Raji (cell line): ENCODE data around the gene CD300A.

Experiments used
- POLR2A ChIP-seq: IDR thresholded peaks from 2 replicates; pipeline ENCODE4 v1.6.1; 2011; ENCODE audit warnings: low read depth, low read length, control low read depth; ENCODE audit not compliant: insufficient read depth

The CD300A gene

DNA sequence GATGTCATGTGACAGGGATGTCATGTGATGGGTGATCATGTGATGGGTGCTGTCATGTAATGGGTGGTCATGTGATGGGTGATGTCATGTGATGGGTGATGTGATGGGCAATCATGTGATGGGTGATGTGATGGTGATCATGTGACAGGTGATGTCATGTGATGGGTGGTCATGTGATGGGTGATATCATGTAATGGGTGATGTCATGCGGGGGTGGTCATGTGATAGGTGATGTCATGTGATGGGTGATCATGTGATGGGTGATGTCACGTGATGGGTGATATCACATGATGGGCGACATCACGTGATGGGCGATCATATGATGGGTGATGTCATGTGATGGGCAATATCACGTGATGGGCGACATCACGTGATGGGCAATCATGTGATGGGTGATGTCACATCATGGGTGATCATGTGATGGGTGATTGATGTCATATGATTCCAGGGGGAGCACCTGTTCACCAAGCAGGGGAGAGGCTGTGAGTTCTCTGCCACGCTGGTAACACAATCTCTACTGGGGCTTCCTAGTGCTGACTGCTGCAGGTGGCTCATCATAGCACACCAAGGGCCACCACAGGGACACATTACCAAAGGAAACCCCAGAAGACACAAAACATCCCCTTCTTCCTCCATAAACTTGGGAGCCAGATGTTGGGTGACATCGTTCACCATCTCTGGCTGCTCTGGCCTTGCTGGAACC lies 48.3 kb downstream of the CD300A start:
- TF ChIP-seq POLR2A = no peak

DNA sequence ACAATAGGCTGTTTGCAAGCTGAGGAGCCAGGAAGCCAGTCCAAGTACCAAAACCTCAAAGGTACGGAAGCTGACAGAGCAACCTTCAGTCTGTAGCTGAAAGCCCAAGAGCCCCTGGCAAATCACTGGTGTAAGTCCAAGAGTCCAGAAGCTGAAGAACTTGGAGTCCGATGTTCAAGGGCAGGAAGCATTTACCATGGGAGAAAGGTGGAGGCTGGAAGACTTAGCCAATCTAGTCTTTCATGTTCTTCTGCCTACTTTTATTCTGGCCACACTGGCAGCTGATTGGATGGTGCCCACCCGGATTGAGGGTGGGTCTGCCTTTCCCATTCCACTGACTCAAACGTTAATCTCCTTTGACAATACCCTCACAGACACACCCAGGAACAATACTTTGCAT lies 49.5 kb downstream of the CD300A start:
- no peak for TF ChIP-seq POLR2A

DNA sequence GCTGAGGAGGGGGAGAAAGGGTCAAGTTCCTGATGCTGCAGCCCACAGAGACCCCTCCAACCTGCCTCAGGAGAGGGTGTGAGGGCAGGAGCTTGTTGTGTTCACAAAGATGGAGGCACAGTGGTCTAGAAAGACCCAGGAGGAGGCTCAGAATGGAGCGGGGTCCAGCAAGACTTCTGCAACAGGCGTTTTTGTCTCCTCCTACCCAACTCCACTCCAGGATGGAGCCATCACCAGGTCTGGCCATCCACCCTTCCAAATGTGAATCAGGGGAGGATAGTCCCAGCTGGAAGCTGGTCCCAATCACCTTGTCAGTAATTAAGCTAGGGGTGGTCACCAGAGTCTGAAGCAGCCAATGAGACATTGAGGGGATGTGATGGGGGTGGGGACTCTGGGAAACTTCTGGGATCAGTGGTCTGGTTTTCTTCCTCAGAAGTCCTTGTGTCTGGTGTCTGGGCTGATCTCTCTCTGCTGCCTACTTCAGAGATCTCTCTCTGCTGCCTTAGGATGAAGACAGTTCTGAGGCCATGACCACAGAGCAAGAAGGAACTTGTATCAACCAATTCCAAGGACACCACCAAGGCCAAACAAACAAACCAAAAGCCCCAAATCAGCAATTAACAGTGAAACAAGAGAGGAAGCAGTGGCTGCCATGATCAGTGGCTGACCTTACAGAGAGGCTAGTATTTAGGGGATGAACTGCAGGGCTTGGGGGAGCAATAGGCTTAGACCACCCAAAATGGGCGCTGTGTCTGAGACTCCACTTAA lies 50.3 kb downstream of the CD300A start:
- TF ChIP-seq POLR2A = no peak

DNA sequence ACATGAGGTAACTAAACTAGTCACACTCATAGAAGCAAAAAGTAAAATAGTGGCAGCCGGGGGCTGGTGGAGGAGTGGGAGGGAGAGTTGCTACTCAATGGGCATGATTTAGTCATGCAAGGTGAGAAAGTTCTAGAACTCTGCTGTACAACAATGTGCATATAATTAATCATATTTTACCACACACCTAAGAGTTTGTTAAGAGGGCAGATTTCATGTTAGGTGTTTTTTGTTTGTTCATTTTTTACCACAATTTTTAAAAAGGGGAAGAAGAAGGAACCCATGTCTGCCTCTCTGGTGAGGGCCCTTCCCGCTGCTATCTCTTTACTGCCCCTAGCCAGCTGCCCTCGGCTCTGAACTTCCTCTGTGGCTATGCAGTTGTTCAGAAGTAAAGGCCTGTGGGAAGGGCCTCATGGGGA lies 53.6 kb downstream of the CD300A start:
- no peak for TF ChIP-seq POLR2A

DNA sequence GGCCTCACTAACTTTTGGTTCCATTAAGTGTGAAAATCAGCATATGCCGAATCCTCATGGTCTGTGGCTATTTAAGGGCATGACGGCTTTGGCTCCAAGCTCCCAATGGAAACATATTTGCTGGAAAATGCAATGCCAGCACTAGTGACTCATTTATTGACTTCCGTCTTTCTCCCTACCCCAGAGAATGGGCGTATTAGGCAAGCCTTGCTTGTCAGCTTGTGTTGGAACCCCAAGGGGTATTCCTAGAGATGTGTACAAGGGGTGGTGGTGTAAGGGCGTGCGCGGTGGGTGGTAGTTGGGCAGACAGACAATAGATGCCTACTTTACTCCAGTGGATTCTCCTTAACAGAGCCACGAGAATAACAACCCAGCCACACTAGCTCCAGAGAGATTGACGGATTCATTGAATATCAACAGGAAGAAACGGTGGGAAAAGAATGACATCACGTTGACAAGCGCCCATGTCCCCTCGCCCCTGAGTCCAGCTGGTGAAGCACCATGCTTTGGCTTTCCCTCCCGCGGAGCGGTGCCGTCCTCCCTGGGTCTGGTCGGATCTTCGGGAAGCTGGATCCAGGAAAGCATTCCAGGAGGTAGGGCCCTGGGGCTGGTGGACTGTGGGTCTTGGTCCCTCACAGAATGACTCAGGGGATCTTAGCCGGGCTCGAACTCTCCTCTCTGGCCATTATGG lies 54.5 kb downstream of the CD300A start:
- TF ChIP-seq POLR2A = no peak

DNA sequence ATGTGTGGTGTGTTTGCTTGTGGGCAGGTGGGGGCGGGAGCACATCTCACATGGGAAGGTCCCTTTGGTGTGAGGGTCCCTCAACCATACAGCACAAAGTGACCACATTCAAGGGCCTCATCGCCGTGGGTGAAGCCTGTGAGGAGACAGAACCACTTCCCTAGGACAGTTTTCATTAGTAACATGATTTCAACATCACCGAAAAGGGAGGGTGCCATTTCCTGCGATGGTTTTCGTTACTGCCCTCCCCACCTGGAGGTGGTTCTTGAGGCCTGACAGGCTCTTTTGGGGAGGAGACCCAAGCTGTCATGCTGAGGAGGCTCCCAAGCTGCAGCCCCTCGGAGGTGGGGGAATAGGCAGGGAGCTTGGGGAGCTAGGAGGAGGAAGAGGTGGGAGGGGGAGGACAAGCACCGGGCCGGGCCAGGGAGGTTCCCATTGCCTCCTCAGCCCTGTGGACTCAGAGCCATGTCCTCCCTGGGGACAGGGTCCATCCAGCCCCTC lies 55.3 kb downstream of the CD300A start:
- TF ChIP-seq POLR2A = no peak

DNA sequence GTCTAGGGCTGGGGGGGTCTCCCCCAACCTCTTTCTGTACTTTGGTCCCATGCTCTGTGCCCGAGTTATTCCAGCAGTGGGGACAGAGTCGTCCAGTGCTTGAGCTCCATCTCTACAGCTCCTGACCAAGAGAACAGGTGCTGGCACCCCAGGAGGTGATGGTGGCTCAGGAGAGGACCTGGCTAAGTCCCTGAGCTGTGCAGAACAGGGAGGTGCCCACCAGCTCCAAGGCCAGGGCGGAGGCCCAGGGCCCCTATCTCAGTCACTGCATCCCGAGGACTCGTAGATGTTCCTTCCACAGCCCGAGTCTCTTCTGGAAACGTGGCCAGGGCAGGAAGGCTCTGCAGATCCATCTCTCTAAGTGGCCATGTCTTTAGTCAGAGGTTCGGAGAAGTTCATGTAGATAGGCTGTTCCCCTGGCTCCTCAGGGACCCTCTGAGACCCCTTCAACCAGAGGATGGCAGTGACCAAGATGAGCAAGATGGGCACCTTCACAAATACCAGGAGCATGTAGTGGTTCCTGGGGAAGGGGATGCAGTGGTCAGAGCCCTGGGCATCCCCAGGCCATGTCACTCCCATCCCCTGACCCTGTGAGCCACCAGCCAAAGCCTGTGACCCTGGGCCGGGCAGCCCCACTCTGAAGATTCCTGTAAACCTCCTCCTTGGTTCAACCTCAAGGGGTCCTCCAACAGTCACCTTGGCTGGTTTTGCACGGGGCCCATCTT lies 56.1 kb downstream of the CD300A start:
- TF ChIP-seq POLR2A = no peak

DNA sequence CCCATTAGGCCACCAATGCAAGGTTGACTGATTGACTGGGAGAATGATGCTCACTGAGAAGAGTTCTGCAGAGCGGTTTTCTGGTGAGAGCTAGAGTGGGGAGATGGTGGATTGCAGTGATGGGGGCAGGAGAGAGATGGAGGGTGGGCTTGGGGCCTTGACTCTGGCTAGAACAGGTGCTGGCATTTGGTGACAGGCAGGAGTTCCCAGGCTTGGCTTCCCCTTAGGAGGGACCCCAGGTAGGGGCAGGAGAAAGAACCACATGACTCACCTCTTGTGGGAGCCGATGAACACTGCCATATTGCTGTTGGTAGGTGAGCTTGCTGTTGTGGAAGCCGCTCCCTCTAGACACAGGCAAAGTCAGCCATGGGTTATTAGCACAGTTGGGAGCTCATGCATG lies 56.9 kb downstream of the CD300A start:
- no peak for TF ChIP-seq POLR2A

DNA sequence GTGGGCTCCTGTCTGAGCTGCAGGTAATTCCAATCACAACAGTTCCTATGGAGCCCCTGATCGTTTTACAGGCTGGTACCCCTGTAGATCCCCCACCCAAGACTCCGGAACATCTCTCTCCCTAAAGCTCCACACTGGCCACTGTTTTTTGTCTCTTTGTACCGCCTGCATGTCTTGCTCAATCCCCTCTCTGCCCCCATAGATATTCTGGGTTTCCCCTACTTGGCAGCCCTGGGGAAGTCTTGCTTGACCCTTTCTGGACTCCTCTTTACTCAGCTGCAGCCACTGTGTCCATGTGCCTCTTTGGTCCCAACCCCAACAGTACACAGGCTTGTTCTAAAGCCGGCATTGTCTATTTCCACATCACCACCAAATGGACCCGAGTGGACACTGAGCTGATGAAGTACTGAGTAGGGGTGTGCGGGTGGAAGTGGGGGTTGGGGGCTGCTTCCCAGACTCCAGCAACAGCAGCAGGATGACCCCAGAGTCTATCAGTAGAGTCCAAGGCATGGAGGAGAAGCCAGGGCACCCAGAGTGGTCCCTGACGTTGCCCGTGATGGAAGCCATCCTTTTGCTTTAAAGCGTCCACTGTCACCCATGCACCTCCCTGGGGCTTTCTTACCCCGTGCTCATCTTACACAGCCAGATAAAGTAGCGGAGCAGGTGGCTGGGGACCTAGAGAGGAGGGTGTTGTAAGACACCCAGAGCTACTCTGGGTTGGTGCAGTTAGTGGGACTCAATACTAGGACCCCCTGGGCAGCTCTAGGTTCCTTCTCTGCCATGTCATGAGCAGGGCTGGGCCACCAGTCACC lies 58.4 kb downstream of the CD300A start:
- no peak for TF ChIP-seq POLR2A

DNA sequence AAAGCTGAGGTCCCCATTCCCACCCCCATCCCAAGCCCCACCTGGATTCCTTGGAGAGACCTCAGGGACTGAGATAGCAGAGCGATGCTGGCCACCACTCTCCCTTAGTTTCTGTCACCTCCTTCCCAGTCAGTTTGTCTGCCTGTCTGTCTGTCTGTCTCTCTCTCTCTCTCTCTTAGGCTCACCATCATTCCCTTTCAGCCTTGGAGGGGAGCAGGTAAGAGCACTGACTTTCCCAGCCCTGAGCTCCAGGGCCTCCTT lies 59.0 kb downstream of the CD300A start:
- TF ChIP-seq POLR2A = no peak

DNA sequence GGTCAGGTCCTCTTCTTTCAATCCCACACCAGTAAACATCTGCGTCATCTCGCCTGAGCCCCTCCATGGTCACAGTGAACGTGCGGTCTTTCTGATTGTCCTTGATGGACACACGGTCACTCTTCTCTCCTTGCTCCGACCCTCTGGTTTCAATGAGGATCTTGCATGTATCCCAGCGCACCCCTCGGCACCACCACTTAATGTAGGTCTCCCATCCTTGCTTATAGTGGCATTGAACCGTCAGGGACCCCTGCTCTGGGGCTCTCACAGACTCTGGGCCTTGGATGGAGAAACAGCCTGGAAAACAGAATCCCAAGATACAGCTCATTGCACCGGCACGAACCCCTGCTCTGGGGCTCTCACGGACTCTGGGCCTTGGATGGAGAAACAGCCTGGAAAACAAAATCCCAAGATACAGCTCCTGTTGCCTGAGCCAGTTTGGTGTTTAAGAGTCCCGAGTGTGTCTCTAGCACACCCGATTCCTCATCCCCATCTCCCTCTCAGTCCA lies 59.4 kb downstream of the CD300A start:
- TF ChIP-seq POLR2A = no peak

DNA sequence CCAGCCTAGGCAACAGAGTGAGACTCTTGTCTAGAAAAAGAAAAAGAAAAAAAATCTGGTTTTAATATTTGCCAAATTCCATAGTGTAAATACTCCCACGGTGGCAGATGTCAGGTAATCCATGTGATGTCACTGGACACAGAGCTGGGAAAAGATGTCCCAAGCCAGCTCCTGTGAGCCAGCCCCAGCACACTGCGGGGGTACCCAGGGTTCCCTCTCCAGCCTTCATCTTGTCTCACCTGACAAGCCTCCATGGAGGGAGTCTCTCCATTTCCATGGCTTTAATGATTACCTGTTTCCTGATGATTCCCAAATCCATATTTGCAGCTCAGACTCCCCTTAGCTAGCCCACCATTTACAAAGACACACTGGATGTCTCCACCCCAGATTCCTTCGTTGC lies 60.2 kb downstream of the CD300A start:
- TF ChIP-seq POLR2A = no peak

DNA sequence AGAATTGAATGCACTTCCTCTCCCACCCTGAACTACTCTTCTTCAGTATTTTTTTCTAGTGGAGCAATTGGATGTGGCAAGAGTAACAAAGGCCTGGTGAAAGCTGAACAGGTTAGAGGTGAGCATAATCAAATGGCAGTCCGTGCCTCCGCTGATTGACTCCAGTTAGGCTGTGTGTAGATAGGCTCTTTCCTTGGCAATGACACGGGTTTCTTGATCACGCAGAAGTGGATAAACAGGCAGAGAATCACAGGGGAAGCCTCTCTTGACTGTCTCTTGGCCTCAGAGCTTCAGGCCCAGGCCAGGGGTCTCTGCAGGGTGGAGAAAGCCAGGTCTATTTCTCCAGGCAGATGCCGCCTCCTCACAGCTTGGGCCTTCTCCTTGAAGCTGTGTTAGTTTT lies 60.6 kb downstream of the CD300A start:
- no peak for TF ChIP-seq POLR2A

DNA sequence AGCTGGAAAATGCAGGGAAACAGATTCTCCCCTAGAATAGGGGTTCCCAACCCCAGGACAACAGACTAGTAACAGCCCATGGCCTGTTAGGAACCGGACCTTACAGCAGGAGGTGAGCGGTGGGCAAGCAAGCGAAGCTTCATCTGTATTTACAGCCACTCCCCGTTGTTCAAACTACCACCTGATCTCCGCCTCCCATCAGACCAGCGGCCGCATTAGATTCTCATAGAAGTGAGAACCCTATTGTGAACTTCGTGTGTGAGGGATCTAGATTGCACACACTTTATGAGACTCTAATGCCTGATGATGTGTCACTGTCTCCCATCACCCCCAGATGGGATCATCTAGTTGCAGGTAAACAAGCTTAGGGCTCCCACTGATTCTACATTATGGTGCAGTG lies 61.3 kb downstream of the CD300A start:
- no peak for TF ChIP-seq POLR2A
